ENCODE measurements around the gene TRIM17.

Gene TRIM17

GRCh38 chr1:228401782-228402640 lies 14.7 kb downstream of the TRIM17 start:
- DNase-seq (ENCODE audit: low read depth in 3 of 3): no peak

GRCh38 chr1:228400692-228401454 lies 15.8 kb downstream of the TRIM17 start:
- no peak for DNase-seq (ENCODE audit: low read depth in 3 of 3)

GRCh38 chr1:228400237-228400651 lies 16.4 kb downstream of the TRIM17 start:
- no peak for DNase-seq (ENCODE audit: low read depth in 3 of 3)

- DNase-seq (ENCODE audit: low read depth in 3 of 3): no peak
These were observed 17.0 kb downstream of the TRIM17 start for GRCh38 chr1:228399531-228400236.

GRCh38 chr1:228398741-228399461 lies 17.8 kb downstream of the TRIM17 start:
- no peak for DNase-seq (ENCODE audit: low read depth in 3 of 3)

GRCh38 chr1:228397966-228398365 lies 18.7 kb downstream of the TRIM17 start:
- no peak for DNase-seq (ENCODE audit: low read depth in 3 of 3)

GRCh38 chr1:228396770-228397662 lies 19.6 kb downstream of the TRIM17 start:
- DNase-seq (ENCODE audit: low read depth in 3 of 3): no peak

- no peak for DNase-seq (ENCODE audit: low read depth in 3 of 3)
These were observed 21.9 kb downstream of the TRIM17 start for GRCh38 chr1:228394571-228395394.

- DNase-seq (ENCODE audit: low read depth in 3 of 3): no peak
These were observed 22.7 kb downstream of the TRIM17 start for GRCh38 chr1:228393811-228394570.

GRCh38 chr1:228393268-228393701 lies 23.4 kb downstream of the TRIM17 start:
- DNase-seq (ENCODE audit: low read depth in 3 of 3): no peak

GRCh38 chr1:228392111-228392936 lies 24.3 kb downstream of the TRIM17 start:
- DNase-seq (ENCODE audit: low read depth in 3 of 3): no peak

GRCh38 chr1:228391411-228392020 lies 25.1 kb downstream of the TRIM17 start:
- no peak for DNase-seq (ENCODE audit: low read depth in 3 of 3)

GRCh38 chr1:228390649-228391048 lies 26.0 kb downstream of the TRIM17 start:
- no peak for DNase-seq (ENCODE audit: low read depth in 3 of 3)

GRCh38 chr1:228387321-228387720 lies 29.3 kb downstream of the TRIM17 start:
- DNase-seq (ENCODE audit: low read depth in 3 of 3): no peak

- DNase-seq (ENCODE audit: low read depth in 3 of 3): no peak
These were observed 31.4 kb downstream of the TRIM17 start for GRCh38 chr1:228385232-228385631.

- no peak for DNase-seq (ENCODE audit: low read depth in 3 of 3)
These were observed 32.9 kb downstream of the TRIM17 start for GRCh38 chr1:228383773-228384172.

- no peak for DNase-seq (ENCODE audit: low read depth in 3 of 3)
These were observed 35.3 kb downstream of the TRIM17 start for GRCh38 chr1:228381356-228381755.

GRCh38 chr1:228379666-228380065 lies 37.0 kb downstream of the TRIM17 start:
- DNase-seq (ENCODE audit: low read depth in 3 of 3): no peak
